ENCODE data around the gene CCDC3. TPM values are rescaled to one million over a fixed set of nuclear protein-coding genes. Genes with fewer than 3 reads are reported as not detected.

The CCDC3 gene
- total RNA-seq, 1 experiment from 2014 or later, result 106 TPM

DNA sequence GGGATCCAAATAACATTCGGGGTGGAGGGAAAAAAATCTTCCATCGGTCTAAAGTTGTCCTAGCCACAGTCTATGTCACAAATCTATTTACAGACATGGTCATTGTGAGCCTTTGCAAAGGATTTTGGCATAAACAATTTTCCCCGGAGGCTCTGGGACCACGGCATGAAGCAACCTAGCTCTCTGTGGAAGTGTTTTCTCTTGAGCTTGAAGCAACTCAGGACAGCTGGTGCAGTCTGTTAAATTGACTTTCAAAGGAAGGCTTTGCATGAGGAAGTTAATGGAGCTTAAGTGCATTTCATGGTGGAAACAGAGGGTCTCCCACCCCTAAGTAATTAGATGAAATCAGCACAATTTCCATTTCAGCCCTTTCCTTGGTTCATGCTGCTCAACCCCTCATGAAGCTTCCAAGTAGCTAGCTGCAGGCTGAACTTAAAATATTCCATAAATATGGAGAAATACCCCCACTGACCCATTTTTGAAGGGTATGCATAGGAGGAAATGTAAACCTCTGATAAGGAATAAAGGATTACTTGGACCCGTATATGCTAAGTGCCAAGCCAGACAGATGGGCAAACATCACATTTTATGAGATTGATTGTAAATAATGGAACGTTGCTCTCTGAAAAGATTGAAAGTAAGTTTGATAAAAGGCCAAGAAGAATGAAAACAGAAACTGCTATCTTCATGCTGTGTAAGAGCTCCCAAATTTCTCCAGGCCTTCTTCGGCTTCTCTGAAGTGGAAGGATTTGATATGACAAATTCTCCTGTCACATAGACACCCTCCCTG is 39.9 kb downstream of the CCDC3 start:
- H3K36me3 ChIP-seq, result no peaks in the 10 kb centered on the region; the same call in 1 of the 2 replicates
- peak overlapping the region; percentile 30; the same call in 1 of the 2 replicates for H3K4me3 ChIP-seq
- peak overlapping the region; percentile 98 for H3K27ac ChIP-seq
- H3K9me3 ChIP-seq (replicated peaks), result no peaks in the 10 kb centered on the region
- peak; percentile 87 to 97 for DNase-seq
- H3K4me1 ChIP-seq, result peaks cover 37% of the 10 kb centered on the region
- no peaks in the 10 kb centered on the region for H3K27me3 ChIP-seq

DNA sequence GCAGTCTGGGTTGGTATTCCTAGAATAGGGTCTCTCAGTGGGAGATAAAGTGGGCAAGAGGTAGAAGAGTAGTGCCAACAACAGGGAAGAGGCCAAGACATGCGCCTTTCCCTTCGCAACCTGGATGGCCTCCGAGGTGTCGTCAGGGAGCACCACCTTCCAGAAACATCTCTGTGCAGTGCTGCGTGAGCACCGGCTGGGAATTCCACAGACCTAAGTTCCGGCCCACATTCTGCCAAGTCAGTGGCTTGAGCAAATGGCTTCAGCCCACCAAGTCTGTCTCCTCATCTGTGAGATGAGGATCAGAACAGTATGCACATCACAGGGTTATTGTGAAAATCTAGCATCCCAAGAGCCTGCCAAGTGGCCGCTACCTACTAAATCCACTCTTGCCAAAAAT is 40.6 kb downstream of the CCDC3 start:
- Histone ChIP-seq H3K9me3 (replicated peaks) (no peaks in the 10 kb centered on the region), H3K36me3 (no peaks in the 10 kb centered on the region), H3K27ac (peak overlapping the region; percentile 98), H3K27me3 (no peaks in the 10 kb centered on the region), H3K4me3 (peak overlapping the region; percentile 30), H3K4me1 (peaks cover 37% of the 10 kb centered on the region)
- DNase-seq, result peak in 1 of 2 experiments; percentile 52

DNA sequence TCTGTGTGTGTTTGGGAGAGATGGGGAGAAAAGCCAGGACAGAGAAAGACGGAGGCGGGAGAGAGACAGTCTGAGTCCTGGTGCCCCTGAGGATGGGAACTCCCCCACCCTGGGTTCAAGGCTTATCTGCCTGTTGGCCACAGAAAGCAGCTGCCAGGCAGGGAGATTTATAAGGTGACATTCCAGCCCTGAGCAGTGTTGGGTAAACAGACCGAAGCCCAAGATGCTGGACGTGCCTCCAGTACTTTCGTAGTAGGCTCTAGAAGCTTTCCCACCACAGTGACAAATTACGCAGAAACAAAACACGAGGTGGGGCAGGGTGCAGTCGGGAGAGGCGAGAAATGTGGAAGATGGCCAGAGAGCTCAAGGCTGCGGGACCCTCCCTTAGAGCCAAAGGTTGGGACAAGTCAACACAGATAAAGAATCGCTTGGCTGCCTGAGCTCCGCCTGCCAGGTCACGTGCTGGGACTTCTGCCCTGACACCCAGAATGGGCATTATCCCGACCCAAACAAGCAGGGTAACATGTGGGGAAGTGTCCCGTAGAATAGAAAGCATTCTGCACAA is 41.1 kb downstream of the CCDC3 start:
- no peaks in the 10 kb centered on the region for H3K27me3 ChIP-seq
- no peaks in the 10 kb centered on the region for H3K36me3 ChIP-seq
- H3K4me1 ChIP-seq, result peaks cover 37% of the 10 kb centered on the region
- H3K9me3 ChIP-seq (replicated peaks), result no peaks in the 10 kb centered on the region
- H3K27ac ChIP-seq, result peak overlapping the region; percentile 98
- H3K4me3 ChIP-seq, result peak overlapping the region; percentile 30
- DNase-seq, result peak; percentile 90 to 94

GRCh38 chr10:12958546-12959110 is 42.9 kb downstream of the CCDC3 start:
- no peaks in the 10 kb centered on the region for H3K27me3 ChIP-seq
- DNase-seq, result peak in 1 of 2 experiments; percentile 18
- H3K9me3 ChIP-seq (replicated peaks), result peaks cover 5% of the 10 kb centered on the region; the same call in 1 of the 2 replicates
- 0 out of 2 replicates have a peak, but pooled peaks cover 4% of the 10 kb centered on the region for H3K36me3 ChIP-seq
- H3K27ac ChIP-seq, result no peak overlapping the region
- peaks cover 37% of the 10 kb centered on the region for H3K4me1 ChIP-seq
- no peak overlapping the region for H3K4me3 ChIP-seq

DNA sequence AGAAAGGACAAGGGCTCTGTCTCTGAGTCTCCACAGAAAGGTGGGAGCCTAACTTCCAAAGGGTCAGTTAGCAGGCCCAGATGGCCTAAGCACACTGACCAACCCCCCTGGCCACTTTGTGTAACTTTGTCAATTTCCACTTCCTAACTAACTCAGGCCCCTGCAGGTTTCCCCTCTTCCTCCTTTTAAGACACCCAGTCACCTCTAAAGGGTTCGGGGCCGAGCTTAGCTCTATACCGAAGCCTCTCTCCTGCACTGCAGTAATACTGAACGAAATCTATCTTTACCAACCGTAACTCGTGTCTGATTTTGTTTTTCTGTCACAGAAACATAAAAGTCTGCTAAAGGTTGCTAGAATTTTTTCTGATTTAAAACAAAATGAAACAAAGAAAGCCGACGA is 44.4 kb downstream of the CCDC3 start:
- Histone ChIP-seq H3K4me1 (peaks cover 25% of the 10 kb centered on the region), H3K4me3 (no peak overlapping the region), H3K27ac (no peak overlapping the region)

GRCh38 chr10:12954866-12955265 is 46.6 kb downstream of the CCDC3 start:
- no peak for DNase-seq
- Histone ChIP-seq H3K27me3 (no peaks in the 10 kb centered on the region), H3K4me3 (no peak overlapping the region), H3K36me3 (peaks cover 20% of the 10 kb centered on the region), H3K4me1 (peaks cover 8% of the 10 kb centered on the region), H3K27ac (no peak overlapping the region), H3K9me3 (replicated peaks) (peaks cover 5% of the 10 kb centered on the region; the same call in 1 of the 2 replicates)

More for the DNA sequence above, 44.4 kb downstream of the CCDC3 start:
- H3K36me3 ChIP-seq, result peaks cover 16% of the 10 kb centered on the region
- H3K9me3 ChIP-seq (replicated peaks), result peaks cover 5% of the 10 kb centered on the region; the same call in 1 of the 2 replicates
- no peaks in the 10 kb centered on the region for H3K27me3 ChIP-seq
- no peak for DNase-seq

DNA sequence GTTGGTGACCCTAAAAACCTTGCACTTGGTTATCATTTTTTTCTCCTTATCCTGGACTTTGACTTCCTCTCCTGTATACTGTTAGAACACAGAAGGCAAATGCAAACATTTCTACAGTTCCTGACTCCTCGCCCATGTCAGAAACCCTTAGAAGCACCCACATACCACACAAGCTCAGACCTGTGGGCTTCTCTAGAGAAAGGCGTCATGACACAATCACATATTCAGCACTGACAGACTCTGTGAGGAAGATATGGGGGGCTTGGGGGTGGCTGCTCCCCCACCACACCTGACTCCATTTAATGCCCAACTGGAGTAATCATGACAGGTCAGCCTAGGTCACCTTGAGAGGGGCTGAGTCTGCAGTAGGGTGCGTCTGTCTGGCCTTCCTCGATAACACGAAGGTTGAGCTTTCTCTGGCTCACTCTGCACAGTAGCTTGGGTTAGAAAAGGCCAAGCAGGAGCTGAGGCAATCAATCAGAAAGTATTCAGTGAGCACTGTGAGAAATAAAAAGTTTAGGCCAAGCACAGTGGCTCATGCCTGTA is 50.9 kb downstream of the CCDC3 start:
- no peak overlapping the region for H3K4me3 ChIP-seq
- H3K27me3 ChIP-seq, result no peaks in the 10 kb centered on the region
- peaks cover 6% of the 10 kb centered on the region; the same call in 1 of the 2 replicates for H3K4me1 ChIP-seq
- H3K9me3 ChIP-seq (replicated peaks), result peaks cover 5% of the 10 kb centered on the region; the same call in 1 of the 2 replicates
- H3K36me3 ChIP-seq, result peaks cover 20% of the 10 kb centered on the region
- no peak overlapping the region for H3K27ac ChIP-seq
- no peak for DNase-seq

- DNase-seq, result peak in 1 of 2 experiments; percentile 9
Measured at GRCh38 chr10:12949248-12949647, 52.3 kb downstream of the CCDC3 start.

DNA sequence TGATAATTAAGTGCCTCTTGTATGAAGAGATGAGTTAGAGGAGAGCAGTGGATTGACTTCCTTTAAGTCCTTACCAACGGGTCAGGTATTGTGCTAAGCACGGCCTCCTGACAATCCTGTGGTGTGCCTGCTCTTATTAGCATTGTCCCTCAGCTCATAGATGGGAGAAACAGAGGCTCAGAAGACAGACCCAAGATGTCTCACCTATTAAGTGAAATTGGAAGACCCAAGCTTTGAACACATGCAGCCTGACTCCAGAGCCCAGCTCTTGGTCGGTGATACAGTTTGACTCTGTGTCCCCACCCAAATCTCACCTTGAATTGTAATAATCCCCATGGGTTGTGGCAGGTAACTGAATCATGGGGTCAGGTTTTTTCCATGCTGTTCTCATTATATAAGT is 53.8 kb downstream of the CCDC3 start:
- H3K4me3 ChIP-seq, result no peak overlapping the region
- H3K9me3 ChIP-seq (replicated peaks), result no peaks in the 10 kb centered on the region
- H3K27ac ChIP-seq, result no peak overlapping the region
- no peaks in the 10 kb centered on the region for H3K27me3 ChIP-seq
- peaks cover 12% of the 10 kb centered on the region for H3K36me3 ChIP-seq
- peaks cover 9% of the 10 kb centered on the region; the same call in 1 of the 2 replicates for H3K4me1 ChIP-seq
- DNase-seq, result no peak

More at GRCh38 chr10:12949248-12949647, 52.3 kb downstream of the CCDC3 start:
- Histone ChIP-seq H3K27ac (no peak overlapping the region), H3K9me3 (replicated peaks) (0 out of 2 replicates have a peak, but pooled peaks cover 4% of the 10 kb centered on the region), H3K36me3 (peaks cover 19% of the 10 kb centered on the region), H3K4me3 (no peak overlapping the region), H3K27me3 (no peaks in the 10 kb centered on the region), H3K4me1 (peaks cover 9% of the 10 kb centered on the region; the same call in 1 of the 2 replicates)

- no peak for DNase-seq
- no peaks in the 10 kb centered on the region for H3K9me3 ChIP-seq (replicated peaks)
- no peak overlapping the region for H3K4me3 ChIP-seq
- peaks cover 9% of the 10 kb centered on the region; the same call in 1 of the 2 replicates for H3K4me1 ChIP-seq
- H3K27ac ChIP-seq, result no peak overlapping the region
- no peaks in the 10 kb centered on the region for H3K27me3 ChIP-seq
- H3K36me3 ChIP-seq, result peaks cover 3% of the 10 kb centered on the region; the same call in 1 of the 2 replicates
Measured at GRCh38 chr10:12946372-12946771, 55.1 kb downstream of the CCDC3 start.

GRCh38 chr10:12945690-12946359 is 55.7 kb downstream of the CCDC3 start:
- no peaks in the 10 kb centered on the region for H3K27me3 ChIP-seq
- peak in 1 of 2 experiments; percentile 13 for DNase-seq
- no peaks in the 10 kb centered on the region for H3K9me3 ChIP-seq (replicated peaks)
- H3K27ac ChIP-seq, result no peak overlapping the region
- no peak overlapping the region for H3K4me3 ChIP-seq
- peaks cover 3% of the 10 kb centered on the region; the same call in 1 of the 2 replicates for H3K36me3 ChIP-seq
- H3K4me1 ChIP-seq, result peaks cover 9% of the 10 kb centered on the region; the same call in 1 of the 2 replicates

DNA sequence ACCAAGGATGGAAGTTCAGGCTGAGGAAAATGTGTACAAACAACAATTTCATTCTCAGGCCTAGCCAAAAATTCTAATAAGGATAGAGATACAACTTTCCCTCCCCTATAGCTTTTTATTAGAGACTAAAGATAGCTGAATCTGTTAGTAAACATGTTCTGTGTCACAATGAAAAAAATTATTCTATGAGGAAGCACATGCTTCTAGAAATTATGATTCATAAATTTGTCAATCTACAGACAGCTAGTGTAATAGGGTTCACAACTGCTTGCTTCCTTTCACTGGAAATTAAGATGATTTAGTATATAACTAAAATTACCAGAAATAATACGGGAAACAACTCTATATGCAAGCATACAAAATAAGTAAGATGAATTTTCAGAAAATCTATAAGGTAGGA is 56.6 kb downstream of the CCDC3 start:
- Histone ChIP-seq H3K27me3 (no peaks in the 10 kb centered on the region), H3K27ac (no peak overlapping the region), H3K4me1 (peaks cover 9% of the 10 kb centered on the region; the same call in 1 of the 2 replicates), H3K36me3 (peaks cover 3% of the 10 kb centered on the region; the same call in 1 of the 2 replicates), H3K4me3 (no peak overlapping the region), H3K9me3 (replicated peaks) (no peaks in the 10 kb centered on the region)
- DNase-seq, result no peak

DNA sequence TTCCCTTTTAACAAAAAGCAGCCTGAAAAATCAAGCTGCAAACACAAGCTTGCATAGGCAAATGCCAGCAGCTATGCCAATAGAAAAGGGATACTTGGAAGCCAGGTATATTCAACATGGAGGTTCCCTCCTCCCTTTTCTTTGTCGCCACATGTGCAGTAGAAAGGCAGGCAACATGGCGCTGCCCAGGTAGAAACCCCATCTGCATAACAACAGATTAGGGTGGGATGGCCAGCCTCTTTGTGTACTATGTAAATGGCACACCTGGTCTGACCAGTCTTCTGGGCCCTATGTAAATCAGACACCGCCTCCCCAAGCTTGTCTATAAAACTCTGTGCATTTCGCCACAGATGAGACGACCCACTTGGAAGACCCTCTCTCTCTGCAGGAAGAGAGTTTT is 58.1 kb downstream of the CCDC3 start:
- Histone ChIP-seq H3K27me3 (no peaks in the 10 kb centered on the region), H3K36me3 (0 out of 2 replicates have a peak, but pooled peaks cover 3% of the 10 kb centered on the region), H3K27ac (no peak overlapping the region), H3K4me3 (no peak overlapping the region), H3K9me3 (replicated peaks) (no peaks in the 10 kb centered on the region), H3K4me1 (peaks cover 9% of the 10 kb centered on the region; the same call in 1 of the 2 replicates)
- no peak for DNase-seq

DNA sequence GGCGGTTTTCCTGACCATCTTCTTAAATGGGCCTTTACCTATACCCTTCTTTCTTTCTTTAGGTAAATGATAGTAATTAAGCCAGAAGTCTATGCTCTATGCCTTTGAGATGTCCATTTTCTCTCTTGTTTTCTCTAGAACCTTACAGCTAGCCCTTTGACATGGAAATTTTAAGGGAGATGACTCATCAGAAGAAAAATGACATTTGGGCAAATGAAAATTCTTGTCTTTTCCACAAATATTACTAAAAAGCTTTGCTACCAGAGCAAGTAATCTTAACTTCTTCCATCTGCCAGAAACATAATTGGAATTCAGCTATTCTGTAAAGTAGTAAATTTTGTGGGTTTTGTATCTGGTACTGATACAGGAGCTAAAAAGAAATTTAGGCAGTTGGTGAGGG is 59.5 kb downstream of the CCDC3 start:
- DNase-seq, result no peak
- H3K36me3 ChIP-seq, result 0 out of 2 replicates have a peak, but pooled peaks cover 3% of the 10 kb centered on the region
- no peak overlapping the region for H3K27ac ChIP-seq
- H3K27me3 ChIP-seq, result no peaks in the 10 kb centered on the region
- H3K4me3 ChIP-seq, result no peak overlapping the region
- H3K4me1 ChIP-seq, result peaks cover 9% of the 10 kb centered on the region; the same call in 1 of the 2 replicates
- H3K9me3 ChIP-seq (replicated peaks), result no peaks in the 10 kb centered on the region

All from SJCRH30 (cell line).